IPS-18a (cell line): Measurements from ENCODE around the gene KLF7.

Experiments used
- H3K27ac ChIP-seq: one replicate; pipeline ENCODE4 v1.5.1; 2013; ENCODE audit warnings: low read length
- H3K27me3 ChIP-seq: one replicate; pipeline ENCODE4 v1.6.1; 2013; ENCODE audit warnings: mild to moderate bottlenecking, low read length; ENCODE audit not compliant: control insufficient read depth, insufficient read depth
- H3K36me3 ChIP-seq: one replicate; pipeline ENCODE4 v1.6.1; 2013; ENCODE audit warnings: low read depth, low read length; ENCODE audit not compliant: control insufficient read depth
- H3K4me1 ChIP-seq: one replicate; pipeline ENCODE4 v1.6.1; 2013; ENCODE audit warnings: low read depth, low read length; ENCODE audit not compliant: control insufficient read depth
- H3K4me3 ChIP-seq: one replicate; pipeline ENCODE4 v1.5.1; 2013; ENCODE audit warnings: low read length
- H3K9ac ChIP-seq: one replicate; pipeline ENCODE4 v1.6.1; 2013; ENCODE audit warnings: mild to moderate bottlenecking, low read length, moderate library complexity
- H3K9me3 ChIP-seq: one replicate; pipeline ENCODE4 v1.6.1; 2013; ENCODE audit warnings: low read depth, low read length; ENCODE audit not compliant: control insufficient read depth

Gene KLF7

GRCh38 chr2:207086136-207086535 lies 79.6 kb downstream of the KLF7 start:
- H3K9ac ChIP-seq: no peak overlapping the region
- H3K4me1 ChIP-seq: peaks cover 19% of the 10 kb centered on the region
- no peak overlapping the region for H3K27ac ChIP-seq
- H3K27me3 ChIP-seq: no peaks in the 10 kb centered on the region
- no peak overlapping the region for H3K4me3 ChIP-seq
- H3K9me3 ChIP-seq: no peaks in the 10 kb centered on the region
- H3K36me3 ChIP-seq: peaks cover 4% of the 10 kb centered on the region

GRCh38 chr2:207085110-207085509 lies 80.6 kb downstream of the KLF7 start:
- peaks cover 11% of the 10 kb centered on the region for H3K4me1 ChIP-seq
- H3K36me3 ChIP-seq: peaks cover 4% of the 10 kb centered on the region

GRCh38 chr2:207083361-207084110 lies 82.2 kb downstream of the KLF7 start:
- H3K36me3 ChIP-seq: peaks cover 7% of the 10 kb centered on the region

More at GRCh38 chr2:207085110-207085509, 80.6 kb downstream of the KLF7 start:
- no peaks in the 10 kb centered on the region for H3K27me3 ChIP-seq
- no peak overlapping the region for H3K4me3 ChIP-seq
- H3K27ac ChIP-seq: no peak overlapping the region
- no peaks in the 10 kb centered on the region for H3K9me3 ChIP-seq
- H3K9ac ChIP-seq: no peak overlapping the region

GRCh38 chr2:207082619-207083018 lies 83.1 kb downstream of the KLF7 start:
- peaks cover 7% of the 10 kb centered on the region for H3K36me3 ChIP-seq
- H3K27me3 ChIP-seq: no peaks in the 10 kb centered on the region
- H3K9me3 ChIP-seq: no peaks in the 10 kb centered on the region
- no peak overlapping the region for H3K27ac ChIP-seq
- peaks cover 3% of the 10 kb centered on the region for H3K4me1 ChIP-seq
- no peak overlapping the region for H3K4me3 ChIP-seq
- no peak overlapping the region for H3K9ac ChIP-seq

More at GRCh38 chr2:207083361-207084110, 82.2 kb downstream of the KLF7 start:
- Histone ChIP-seq H3K4me1 (peaks cover 9% of the 10 kb centered on the region), H3K27ac (no peak overlapping the region), H3K4me3 (no peak overlapping the region), H3K9ac (no peak overlapping the region), H3K9me3 (no peaks in the 10 kb centered on the region), H3K27me3 (no peaks in the 10 kb centered on the region)

GRCh38 chr2:207078186-207078798 lies 87.5 kb downstream of the KLF7 start:
- Histone ChIP-seq H3K27ac (no peak overlapping the region), H3K9me3 (no peaks in the 10 kb centered on the region), H3K9ac (no peak overlapping the region), H3K4me3 (no peak overlapping the region), H3K4me1 (peaks cover 14% of the 10 kb centered on the region), H3K36me3 (peaks cover 3% of the 10 kb centered on the region), H3K27me3 (no peaks in the 10 kb centered on the region)

GRCh38 chr2:207077266-207077665 lies 88.5 kb downstream of the KLF7 start:
- Histone ChIP-seq H3K9ac (no peak overlapping the region), H3K4me1 (peaks cover 14% of the 10 kb centered on the region), H3K36me3 (peaks cover 3% of the 10 kb centered on the region), H3K27ac (no peak overlapping the region), H3K27me3 (no peaks in the 10 kb centered on the region), H3K9me3 (no peaks in the 10 kb centered on the region), H3K4me3 (no peak overlapping the region)

- H3K4me1 ChIP-seq: peaks cover 14% of the 10 kb centered on the region
- H3K4me3 ChIP-seq: no peak overlapping the region
- H3K9ac ChIP-seq: no peak overlapping the region
- H3K36me3 ChIP-seq: peaks cover 3% of the 10 kb centered on the region
- H3K27ac ChIP-seq: no peak overlapping the region
- no peaks in the 10 kb centered on the region for H3K9me3 ChIP-seq
- no peaks in the 10 kb centered on the region for H3K27me3 ChIP-seq
These were observed 90.3 kb downstream of the KLF7 start for GRCh38 chr2:207075456-207075855.

- Histone ChIP-seq H3K27ac (no peak overlapping the region), H3K36me3 (no peaks in the 10 kb centered on the region), H3K27me3 (no peaks in the 10 kb centered on the region), H3K9ac (no peak overlapping the region), H3K4me1 (peaks cover 14% of the 10 kb centered on the region), H3K9me3 (no peaks in the 10 kb centered on the region), H3K4me3 (no peak overlapping the region)
These were observed 91.7 kb downstream of the KLF7 start for GRCh38 chr2:207073801-207074678.

- no peak overlapping the region for H3K27ac ChIP-seq
- H3K36me3 ChIP-seq: no peaks in the 10 kb centered on the region
- no peak overlapping the region for H3K4me3 ChIP-seq
- H3K27me3 ChIP-seq: no peaks in the 10 kb centered on the region
- H3K9me3 ChIP-seq: no peaks in the 10 kb centered on the region
- H3K4me1 ChIP-seq: peaks cover 14% of the 10 kb centered on the region
- no peak overlapping the region for H3K9ac ChIP-seq
These were observed 92.3 kb downstream of the KLF7 start for GRCh38 chr2:207073412-207073800.

GRCh38 chr2:207072571-207072970 lies 93.2 kb downstream of the KLF7 start:
- H3K27me3 ChIP-seq: no peaks in the 10 kb centered on the region
- H3K36me3 ChIP-seq: no peaks in the 10 kb centered on the region
- no peak overlapping the region for H3K9ac ChIP-seq
- no peak overlapping the region for H3K4me3 ChIP-seq
- H3K27ac ChIP-seq: no peak overlapping the region
- peaks cover 14% of the 10 kb centered on the region for H3K4me1 ChIP-seq
- H3K9me3 ChIP-seq: no peaks in the 10 kb centered on the region

GRCh38 chr2:207071820-207072219 lies 93.9 kb downstream of the KLF7 start:
- Histone ChIP-seq H3K4me3 (no peak overlapping the region), H3K36me3 (no peaks in the 10 kb centered on the region), H3K4me1 (peaks cover 15% of the 10 kb centered on the region), H3K27ac (no peak overlapping the region), H3K9me3 (no peaks in the 10 kb centered on the region), H3K9ac (no peak overlapping the region), H3K27me3 (no peaks in the 10 kb centered on the region)
